ENCODE data around the gene CDC123.

CDC123 gene

DNA sequence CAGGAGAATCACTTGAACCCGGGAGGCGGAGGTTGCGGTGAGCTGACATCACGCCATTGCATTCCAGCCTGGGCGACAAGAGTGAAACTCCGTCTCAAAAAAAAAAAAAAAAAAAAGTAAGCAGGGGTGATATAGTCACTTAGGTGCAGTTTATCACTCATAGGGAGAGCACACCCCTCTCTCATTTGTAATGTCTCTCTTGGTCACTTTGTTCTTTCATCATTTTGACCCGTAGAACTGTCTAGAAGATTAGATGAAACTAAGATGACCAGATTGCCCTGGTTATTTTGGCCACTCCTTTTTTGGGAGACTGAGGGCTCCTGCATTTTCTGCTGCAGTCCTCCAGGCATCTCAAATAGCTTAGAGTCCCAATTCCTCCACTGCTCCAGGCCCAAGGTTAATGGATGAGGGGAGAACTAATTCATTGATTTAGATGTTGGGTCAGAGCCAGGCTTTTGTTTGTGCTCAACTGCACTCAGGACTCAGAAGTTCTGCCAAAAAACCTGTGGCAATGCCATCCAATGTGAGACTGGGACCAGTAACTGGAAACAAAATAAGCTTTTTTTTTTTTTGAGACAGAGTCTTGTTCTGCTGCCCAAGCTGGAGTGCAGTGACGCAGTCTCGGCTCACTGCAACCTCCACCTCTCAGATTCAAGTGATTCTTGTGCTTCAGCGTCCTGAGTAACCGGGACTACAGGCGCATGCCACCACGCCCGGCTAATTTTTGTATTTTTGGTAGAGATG, 103.4 kb downstream of the CDC123 start:
- no peak for DNase-seq (ENCODE audit: low read depth)
- H3K4me3 ChIP-seq (ENCODE audit: low read depth, low read length): no peak overlapping the region
- TF ChIP-seq, protein P1, sequence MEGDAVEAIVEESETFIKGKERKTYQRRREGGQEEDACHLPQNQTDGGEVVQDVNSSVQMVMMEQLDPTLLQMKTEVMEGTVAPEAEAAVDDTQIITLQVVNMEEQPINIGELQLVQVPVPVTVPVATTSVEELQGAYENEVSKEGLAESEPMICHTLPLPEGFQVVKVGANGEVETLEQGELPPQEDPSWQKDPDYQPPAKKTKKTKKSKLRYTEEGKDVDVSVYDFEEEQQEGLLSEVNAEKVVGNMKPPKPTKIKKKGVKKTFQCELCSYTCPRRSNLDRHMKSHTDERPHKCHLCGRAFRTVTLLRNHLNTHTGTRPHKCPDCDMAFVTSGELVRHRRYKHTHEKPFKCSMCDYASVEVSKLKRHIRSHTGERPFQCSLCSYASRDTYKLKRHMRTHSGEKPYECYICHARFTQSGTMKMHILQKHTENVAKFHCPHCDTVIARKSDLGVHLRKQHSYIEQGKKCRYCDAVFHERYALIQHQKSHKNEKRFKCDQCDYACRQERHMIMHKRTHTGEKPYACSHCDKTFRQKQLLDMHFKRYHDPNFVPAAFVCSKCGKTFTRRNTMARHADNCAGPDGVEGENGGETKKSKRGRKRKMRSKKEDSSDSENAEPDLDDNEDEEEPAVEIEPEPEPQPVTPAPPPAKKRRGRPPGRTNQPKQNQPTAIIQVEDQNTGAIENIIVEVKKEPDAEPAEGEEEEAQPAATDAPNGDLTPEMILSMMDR (IDR thresholded peaks at IDR 0.05; ENCODE audit: low read depth, low read length, missing control alignments): no peak

Data from GM12864 (cell line).